ENCODE measurements around the gene INPP4B. TPM values are rescaled to one million over a fixed set of nuclear protein-coding genes. Genes with fewer than 3 reads are reported as not detected.

INPP4B gene
- total RNA-seq, 1 donor from 2014 or later: 4.9 TPM

GRCh38 chr4:142414366-142414990 is 431.6 kb downstream of the INPP4B start:
- Mint-ChIP-seq H3K27me3 (ENCODE audit: unreplicated experiment) (no peaks in the 10 kb centered on the region), H3K9me3 (ENCODE audit: unreplicated experiment) (no peaks in the 10 kb centered on the region), H3K27ac (ENCODE audit: unreplicated experiment) (peak overlapping the region; percentile 8), H3K4me3 (ENCODE audit: unreplicated experiment) (no peak overlapping the region), H3K4me1 (ENCODE audit: unreplicated experiment) (peaks cover 5% of the 10 kb centered on the region), H3K36me3 (ENCODE audit: low read depth, unreplicated experiment) (no peaks in the 10 kb centered on the region)
- no peak for TF ChIP-seq CTCF (IDR thresholded peaks at IDR 0.05; ENCODE audit: unreplicated experiment)
- DNase-seq (ENCODE audit: low spot score): no peak

- H3K9me3 Mint-ChIP-seq (ENCODE audit: unreplicated experiment): no peaks in the 10 kb centered on the region
- no peak for TF ChIP-seq CTCF (IDR thresholded peaks at IDR 0.05; ENCODE audit: unreplicated experiment)
These were observed 432.6 kb downstream of the INPP4B start for GRCh38 chr4:142413485-142413884.

GRCh38 chr4:142411993-142412392 is 434.1 kb downstream of the INPP4B start:
- Mint-ChIP-seq H3K27ac (ENCODE audit: unreplicated experiment) (no peak overlapping the region), H3K4me1 (ENCODE audit: unreplicated experiment) (peaks cover 10% of the 10 kb centered on the region), H3K9me3 (ENCODE audit: unreplicated experiment) (no peaks in the 10 kb centered on the region), H3K4me3 (ENCODE audit: unreplicated experiment) (no peak overlapping the region), H3K27me3 (ENCODE audit: unreplicated experiment) (no peaks in the 10 kb centered on the region), H3K36me3 (ENCODE audit: low read depth, unreplicated experiment) (no peaks in the 10 kb centered on the region)
- DNase-seq (ENCODE audit: low spot score): no peak
- no peak for TF ChIP-seq CTCF (IDR thresholded peaks at IDR 0.05; ENCODE audit: unreplicated experiment)

More at GRCh38 chr4:142413485-142413884, 432.6 kb downstream of the INPP4B start:
- DNase-seq (ENCODE audit: low spot score): no peak
- Mint-ChIP-seq H3K36me3 (ENCODE audit: low read depth, unreplicated experiment) (no peaks in the 10 kb centered on the region), H3K4me1 (ENCODE audit: unreplicated experiment) (peaks cover 5% of the 10 kb centered on the region), H3K27ac (ENCODE audit: unreplicated experiment) (no peak overlapping the region), H3K27me3 (ENCODE audit: unreplicated experiment) (no peaks in the 10 kb centered on the region), H3K4me3 (ENCODE audit: unreplicated experiment) (no peak overlapping the region)

- H3K36me3 Mint-ChIP-seq (ENCODE audit: low read depth, unreplicated experiment): no peaks in the 10 kb centered on the region
- DNase-seq (ENCODE audit: low spot score): no peak
- H3K4me1 Mint-ChIP-seq (ENCODE audit: unreplicated experiment): peaks cover 31% of the 10 kb centered on the region
- H3K27ac Mint-ChIP-seq (ENCODE audit: unreplicated experiment): no peak overlapping the region
- no peak for TF ChIP-seq CTCF (IDR thresholded peaks at IDR 0.05; ENCODE audit: unreplicated experiment)
- H3K27me3 Mint-ChIP-seq (ENCODE audit: unreplicated experiment): no peaks in the 10 kb centered on the region
- no peaks in the 10 kb centered on the region for H3K9me3 Mint-ChIP-seq (ENCODE audit: unreplicated experiment)
- H3K4me3 Mint-ChIP-seq (ENCODE audit: unreplicated experiment): no peak overlapping the region
These were observed 438.1 kb downstream of the INPP4B start for GRCh38 chr4:142408003-142408441.

- no peak overlapping the region for H3K27ac Mint-ChIP-seq (ENCODE audit: unreplicated experiment)
- no peaks in the 10 kb centered on the region for H3K27me3 Mint-ChIP-seq (ENCODE audit: unreplicated experiment)
- no peak for TF ChIP-seq CTCF (IDR thresholded peaks at IDR 0.05; ENCODE audit: unreplicated experiment)
- DNase-seq (ENCODE audit: low spot score): no peak
- H3K4me1 Mint-ChIP-seq (ENCODE audit: unreplicated experiment): peaks cover 34% of the 10 kb centered on the region
- no peaks in the 10 kb centered on the region for H3K9me3 Mint-ChIP-seq (ENCODE audit: unreplicated experiment)
- no peaks in the 10 kb centered on the region for H3K36me3 Mint-ChIP-seq (ENCODE audit: low read depth, unreplicated experiment)
- H3K4me3 Mint-ChIP-seq (ENCODE audit: unreplicated experiment): no peak overlapping the region
These were observed 438.5 kb downstream of the INPP4B start for GRCh38 chr4:142407596-142407995.

All from endothelial cell (in vitro differentiated cells).